Activated CD8-positive, alpha-beta T cell treated with anti-CD3 and anti-CD28 coated beads for 36 hours (primary cell): Measurements from ENCODE around the gene KIF26B. TPM values are rescaled to one million over a fixed set of nuclear protein-coding genes. Genes with fewer than 3 reads are reported as not detected.

Experiments used
- ATAC-seq: fragments of 200-7000 bp; cut with Tn5 transposase; one replicate; pipeline ENCODE4 v1.10.0; 2021; ENCODE audit warnings: mild to moderate bottlenecking, moderate library complexity
- CTCF ChIA-PET: fragments of 350-600 bp; sonication (Branson Sonifier 250); formaldehyde crosslinking; loops from one replicate; lab custom pipeline; 2021; ENCODE audit warnings: antibody characterized with exemption; lab: Charles Lee
- POLR2A ChIA-PET: fragments of 350-600 bp; sonication (Branson Sonifier 250); formaldehyde crosslinking; loops from one replicate; lab custom pipeline; 2021; ENCODE audit warnings: antibody characterized with exemption; lab: Charles Lee
- DNase-seq: peaks from one replicate; pipeline ENCODE4 v3.0.0-alpha.2; 2020
- H3K27ac Mint-ChIP-seq: one replicate; pipeline ENCODE4 v1.8.0; 2021; ENCODE audit warnings: mild to moderate bottlenecking, mixed read lengths
- H3K27me3 Mint-ChIP-seq: one replicate; pipeline ENCODE4 v1.8.0; 2021; ENCODE audit warnings: mixed read lengths
- H3K36me3 Mint-ChIP-seq: one replicate; pipeline ENCODE4 v1.8.0; 2021; ENCODE audit warnings: low read depth, mixed read lengths
- H3K4me1 Mint-ChIP-seq: one replicate; pipeline ENCODE4 v1.8.0; 2021; ENCODE audit warnings: low read depth, mixed read lengths
- H3K4me3 Mint-ChIP-seq: one replicate; pipeline ENCODE4 v1.8.0; 2021; ENCODE audit warnings: mild to moderate bottlenecking, moderate library complexity, mixed read lengths
- H3K9me3 Mint-ChIP-seq: one replicate; pipeline ENCODE4 v1.8.0; 2021; ENCODE audit warnings: mixed read lengths
- CTCF ChIP-seq: fragments of 200-600 bp; IDR thresholded peaks from one replicate; pipeline ENCODE4 v1.8.0; 2022; ENCODE audit warnings: antibody characterized with exemption, mild to moderate bottlenecking
- intact Hi-C: fragments of 100-400 bp; cut with micrococcal nuclease; formaldehyde crosslinking; loops from one replicate; pipeline ENCODE4 v1.10.0; 2022
- total RNA-seq, 2 experiments: library from RNA; stranded (reverse); gene quantifications; one replicate each; pipeline ENCODE4 v1.2.3, GENCODE V29; 2021

The KIF26B gene
- total RNA-seq, 2 experiments from 2014 or later: 0.16 TPM

- Mint-ChIP-seq H3K27me3 (no peaks in the 10 kb centered on the region), H3K4me1 (no peaks in the 10 kb centered on the region), H3K9me3 (no peaks in the 10 kb centered on the region), H3K4me3 (no peak overlapping the region), H3K27ac (no peak overlapping the region), H3K36me3 (no peaks in the 10 kb centered on the region)
- no peak for TF ChIP-seq CTCF
- POLR2A ChIA-PET: no interaction called here
- no peak for DNase-seq
- CTCF ChIA-PET: no interaction called here
- intact Hi-C loops: no loop called here
- no peak for ATAC-seq
Measured at GRCh38 chr1:245406426-245406825, 251.6 kb downstream of the KIF26B start.

DNA sequence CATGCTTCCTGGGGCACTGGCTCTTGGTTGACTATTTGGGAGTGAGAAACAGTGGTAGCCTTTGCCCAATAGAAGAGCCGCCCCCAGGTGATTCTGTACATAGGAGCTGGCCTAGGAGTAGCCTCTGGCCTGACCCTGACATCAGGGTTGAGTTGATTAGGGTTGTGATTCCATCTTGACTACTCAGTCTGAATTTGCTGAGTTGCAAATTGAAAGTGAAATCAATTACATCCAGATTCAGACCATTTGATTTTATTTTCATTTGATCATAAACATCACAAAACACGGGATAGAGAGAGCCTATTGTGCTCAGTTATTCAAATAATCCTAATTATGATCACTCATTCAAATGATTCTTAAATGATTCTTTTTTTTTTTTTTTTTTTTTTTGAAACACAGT lies 253.2 kb downstream of the KIF26B start:
- no peak for DNase-seq
- Mint-ChIP-seq H3K4me1 (no peaks in the 10 kb centered on the region), H3K27me3 (no peaks in the 10 kb centered on the region), H3K4me3 (no peak overlapping the region), H3K36me3 (no peaks in the 10 kb centered on the region), H3K27ac (no peak overlapping the region), H3K9me3 (no peaks in the 10 kb centered on the region)
- ATAC-seq: no peak
- POLR2A ChIA-PET: no interaction called here
- TF ChIP-seq CTCF: no peak
- CTCF ChIA-PET: no interaction called here
- intact Hi-C loops: no loop called here

GRCh38 chr1:245409341-245410195 lies 254.8 kb downstream of the KIF26B start:
- ChIA-PET CTCF (no interaction called here), POLR2A (interaction anchor here (0.6 kb wide), 1 partner anchor 12 kb away, joined by 3 read pairs; no protein-coding TSS in a partner anchor)
- Mint-ChIP-seq H3K4me1 (no peaks in the 10 kb centered on the region), H3K4me3 (no peak overlapping the region), H3K27ac (no peak overlapping the region), H3K9me3 (no peaks in the 10 kb centered on the region), H3K27me3 (no peaks in the 10 kb centered on the region), H3K36me3 (no peaks in the 10 kb centered on the region)
- no peak for DNase-seq
- no peak for TF ChIP-seq CTCF
- intact Hi-C loops: no loop called here
- ATAC-seq: no peak

DNA sequence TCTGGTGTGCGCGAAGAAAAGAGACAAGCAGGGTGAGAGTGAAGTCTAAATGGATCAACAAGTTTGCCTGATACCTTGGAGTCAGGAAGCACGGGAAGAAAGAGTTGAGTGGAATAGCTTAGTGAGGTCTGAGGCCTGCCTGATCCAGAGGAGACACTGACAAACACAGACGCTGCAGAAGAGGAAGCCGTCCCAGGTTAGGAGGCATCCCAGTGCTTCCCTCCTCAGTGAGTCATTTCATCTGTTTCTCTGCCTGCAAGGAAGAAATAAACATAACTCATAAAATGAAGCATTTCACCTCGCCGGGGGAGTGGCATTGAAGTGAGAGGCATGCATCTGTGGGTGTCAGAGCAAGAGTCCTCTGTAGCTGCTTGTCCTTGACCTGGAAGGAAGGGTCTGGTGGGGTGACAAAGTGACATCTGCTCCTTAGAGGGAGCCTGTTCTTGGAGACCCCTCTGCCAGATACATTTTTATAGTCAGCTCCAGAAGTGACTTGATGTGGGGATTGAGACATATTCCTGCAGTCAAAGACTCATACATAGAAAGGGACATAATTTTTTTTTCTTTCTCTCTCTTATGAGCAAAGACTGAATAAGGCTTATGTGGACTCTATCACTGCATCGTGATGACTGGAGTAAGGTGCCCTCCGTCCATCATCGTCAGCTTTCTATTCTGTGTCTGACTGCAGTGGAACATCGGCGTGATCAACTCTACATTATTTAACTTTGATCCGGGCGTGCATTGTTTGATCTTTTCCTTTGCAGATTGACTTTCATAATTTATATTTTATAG lies 256.7 kb downstream of the KIF26B start:
- intact Hi-C loops: no loop called here
- ATAC-seq: no peak
- POLR2A ChIA-PET: no interaction called here
- DNase-seq: no peak
- CTCF ChIA-PET: no interaction called here
- Mint-ChIP-seq H3K4me3 (no peak overlapping the region), H3K36me3 (no peaks in the 10 kb centered on the region), H3K4me1 (no peaks in the 10 kb centered on the region), H3K27ac (no peak overlapping the region), H3K27me3 (no peaks in the 10 kb centered on the region), H3K9me3 (no peaks in the 10 kb centered on the region)
- no peak for TF ChIP-seq CTCF

DNA sequence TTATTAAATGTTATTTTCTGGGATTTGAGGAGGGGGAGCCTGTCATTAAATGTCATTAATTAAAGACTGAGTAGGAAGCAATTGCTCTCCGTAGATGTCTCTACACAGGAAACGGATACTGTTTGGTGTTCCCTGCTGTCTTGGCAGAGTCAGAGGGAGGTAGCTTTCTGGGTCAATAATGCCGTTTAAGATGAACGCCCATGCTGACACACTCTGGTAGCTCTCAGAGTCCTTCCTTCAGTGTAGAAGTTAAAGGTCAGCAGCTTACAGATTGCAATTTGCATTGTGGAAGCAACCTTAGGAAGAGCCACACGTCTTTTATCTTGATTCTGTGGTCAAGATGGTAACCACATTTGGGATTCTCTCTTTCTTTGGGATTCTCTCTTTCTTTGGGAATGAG lies 257.5 kb downstream of the KIF26B start:
- intact Hi-C loops: no loop called here
- CTCF ChIA-PET: no interaction called here

More for the DNA sequence above, 257.5 kb downstream of the KIF26B start:
- DNase-seq (no peak), ATAC-seq (no peak)
- Mint-ChIP-seq H3K9me3 (no peaks in the 10 kb centered on the region), H3K4me3 (no peak overlapping the region), H3K27ac (no peak overlapping the region), H3K4me1 (no peaks in the 10 kb centered on the region), H3K36me3 (no peaks in the 10 kb centered on the region), H3K27me3 (no peaks in the 10 kb centered on the region)
- TF ChIP-seq CTCF: no peak
- POLR2A ChIA-PET: no interaction called here
